ENCODE data around the gene DNAH1. TPM values are rescaled to one million over a fixed set of nuclear protein-coding genes. Genes with fewer than 3 reads are reported as not detected.

The DNAH1 gene
- total RNA-seq, 1 donor from 2014 or later, result 3.3 TPM

GRCh38 chr3:52323526-52324295 lies 7.6 kb downstream of the DNAH1 start:
- no peak overlapping the region for H3K4me3 Mint-ChIP-seq (ENCODE audit: unreplicated experiment)
- peaks cover 14% of the 10 kb centered on the region for H3K4me1 Mint-ChIP-seq (ENCODE audit: unreplicated experiment)
- no peak overlapping the region for H3K27ac Mint-ChIP-seq (ENCODE audit: unreplicated experiment)
- no peak for DNase-seq (ENCODE audit: low spot score)
- no peaks in the 10 kb centered on the region for H3K9me3 Mint-ChIP-seq (ENCODE audit: unreplicated experiment)
- H3K27me3 Mint-ChIP-seq (ENCODE audit: unreplicated experiment), result peaks cover 7% of the 10 kb centered on the region
- TF ChIP-seq CTCF (IDR thresholded peaks at IDR 0.05; ENCODE audit: unreplicated experiment), result no peak
- H3K36me3 Mint-ChIP-seq (ENCODE audit: low read depth, unreplicated experiment), result no peaks in the 10 kb centered on the region

DNA sequence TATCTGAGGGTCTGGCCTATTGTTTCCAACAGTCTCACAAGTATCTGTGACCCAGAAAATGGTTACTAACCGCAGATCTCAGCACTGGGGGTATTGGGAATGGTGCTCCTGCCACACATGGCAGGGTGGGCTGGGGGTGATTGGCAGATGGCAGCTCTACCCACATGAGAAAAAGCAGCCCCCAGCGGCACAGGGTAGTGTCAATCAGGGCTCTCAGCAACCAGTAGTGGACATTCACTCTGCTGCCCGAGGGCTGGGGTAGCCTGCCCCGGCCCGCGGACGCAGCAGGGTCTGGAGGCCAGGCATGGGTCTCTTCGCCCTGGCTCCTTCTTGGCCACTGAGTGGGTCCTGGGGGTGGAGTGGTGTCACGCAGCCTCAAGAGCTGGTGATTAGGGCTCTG lies 8.6 kb downstream of the DNAH1 start:
- Mint-ChIP-seq H3K27me3 (ENCODE audit: unreplicated experiment) (peaks cover 7% of the 10 kb centered on the region), H3K36me3 (ENCODE audit: low read depth, unreplicated experiment) (no peaks in the 10 kb centered on the region), H3K27ac (ENCODE audit: unreplicated experiment) (no peak overlapping the region), H3K4me1 (ENCODE audit: unreplicated experiment) (peaks cover 17% of the 10 kb centered on the region), H3K9me3 (ENCODE audit: unreplicated experiment) (no peaks in the 10 kb centered on the region), H3K4me3 (ENCODE audit: unreplicated experiment) (no peak overlapping the region)
- no peak for DNase-seq (ENCODE audit: low spot score)
- TF ChIP-seq CTCF (IDR thresholded peaks at IDR 0.05; ENCODE audit: unreplicated experiment), result no peak

DNA sequence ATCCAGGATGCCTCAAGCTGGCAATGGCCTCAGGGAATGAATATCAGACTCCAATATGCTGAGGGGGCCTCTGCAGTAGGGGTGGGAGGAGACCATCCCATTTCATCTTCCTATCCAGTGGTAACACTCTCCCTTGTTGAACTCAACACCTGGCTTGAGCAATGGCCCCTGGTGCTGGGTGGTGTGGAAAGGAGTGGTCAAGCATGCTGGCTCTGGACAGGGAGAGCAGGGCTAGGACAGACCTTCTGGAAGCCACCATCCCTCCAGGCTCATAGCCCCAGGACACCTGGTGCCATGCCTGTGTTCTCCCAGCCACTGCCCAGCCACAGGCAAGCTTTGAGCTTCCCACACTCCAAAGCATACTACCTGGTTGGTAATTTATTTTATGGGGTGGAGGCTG lies 9.6 kb downstream of the DNAH1 start:
- H3K4me3 Mint-ChIP-seq (ENCODE audit: unreplicated experiment), result no peak overlapping the region
- peaks cover 4% of the 10 kb centered on the region for H3K36me3 Mint-ChIP-seq (ENCODE audit: low read depth, unreplicated experiment)
- no peak for DNase-seq (ENCODE audit: low spot score)
- H3K9me3 Mint-ChIP-seq (ENCODE audit: unreplicated experiment), result no peaks in the 10 kb centered on the region
- peaks cover 13% of the 10 kb centered on the region for H3K4me1 Mint-ChIP-seq (ENCODE audit: unreplicated experiment)
- no peak for TF ChIP-seq CTCF (IDR thresholded peaks at IDR 0.05; ENCODE audit: unreplicated experiment)
- H3K27ac Mint-ChIP-seq (ENCODE audit: unreplicated experiment), result no peak overlapping the region
- H3K27me3 Mint-ChIP-seq (ENCODE audit: unreplicated experiment), result peaks cover 7% of the 10 kb centered on the region

- peaks cover 4% of the 10 kb centered on the region for H3K36me3 Mint-ChIP-seq (ENCODE audit: low read depth, unreplicated experiment)
- H3K27ac Mint-ChIP-seq (ENCODE audit: unreplicated experiment), result no peak overlapping the region
- H3K27me3 Mint-ChIP-seq (ENCODE audit: unreplicated experiment), result peaks cover 9% of the 10 kb centered on the region
- DNase-seq (ENCODE audit: low spot score), result no peak
- no peak overlapping the region for H3K4me3 Mint-ChIP-seq (ENCODE audit: unreplicated experiment)
- H3K9me3 Mint-ChIP-seq (ENCODE audit: unreplicated experiment), result no peaks in the 10 kb centered on the region
- no peak for TF ChIP-seq CTCF (IDR thresholded peaks at IDR 0.05; ENCODE audit: unreplicated experiment)
- H3K4me1 Mint-ChIP-seq (ENCODE audit: unreplicated experiment), result peaks cover 9% of the 10 kb centered on the region
These were observed 10.9 kb downstream of the DNAH1 start for GRCh38 chr3:52326976-52327375.

DNA sequence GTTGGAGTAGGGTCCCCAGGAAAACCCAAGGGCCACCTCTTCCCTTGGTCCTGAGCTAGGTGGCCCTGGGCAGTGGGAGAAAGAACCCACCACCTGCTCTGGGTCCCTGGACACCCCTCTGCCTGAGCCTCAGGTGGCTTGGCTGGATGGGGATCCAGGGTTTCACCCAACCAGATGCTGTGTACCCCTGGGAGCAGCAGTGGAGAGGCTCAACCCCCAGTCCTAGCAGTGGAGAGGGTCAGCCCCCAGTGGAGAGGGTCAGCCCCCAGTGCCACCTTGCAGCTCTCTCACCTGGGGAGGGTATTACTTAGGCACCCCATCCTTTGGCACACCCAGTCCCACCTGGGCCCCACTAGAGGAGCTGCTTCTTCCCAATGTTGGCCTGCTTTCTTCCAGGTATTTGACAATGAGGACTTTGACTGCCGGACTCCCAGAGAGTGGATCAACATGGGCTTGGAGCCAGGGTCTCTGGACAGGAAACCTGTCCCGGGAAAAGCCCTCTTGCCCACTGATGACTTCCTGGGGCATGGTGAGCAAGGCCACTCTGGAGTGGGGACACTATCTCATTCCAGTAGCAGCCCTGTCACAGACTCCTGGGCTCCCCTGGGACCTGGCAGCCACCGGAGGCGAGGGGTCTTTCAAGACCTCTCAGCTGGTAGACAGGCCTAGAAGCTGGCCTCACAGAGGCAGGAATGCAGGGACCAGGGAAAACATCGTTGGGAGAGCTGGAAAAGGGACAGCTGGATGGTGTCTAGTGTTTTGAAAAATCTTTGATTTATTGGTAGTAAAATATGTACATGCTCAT lies 11.6 kb downstream of the DNAH1 start:
- no peak for TF ChIP-seq CTCF (IDR thresholded peaks at IDR 0.05; ENCODE audit: unreplicated experiment)
- Mint-ChIP-seq H3K9me3 (ENCODE audit: unreplicated experiment) (no peaks in the 10 kb centered on the region), H3K4me1 (ENCODE audit: unreplicated experiment) (peaks cover 9% of the 10 kb centered on the region), H3K27me3 (ENCODE audit: unreplicated experiment) (peaks cover 12% of the 10 kb centered on the region), H3K4me3 (ENCODE audit: unreplicated experiment) (no peak overlapping the region), H3K27ac (ENCODE audit: unreplicated experiment) (no peak overlapping the region), H3K36me3 (ENCODE audit: low read depth, unreplicated experiment) (peaks cover 4% of the 10 kb centered on the region)
- no peak for DNase-seq (ENCODE audit: low spot score)

All from endothelial cell (in vitro differentiated cells).